Left hindlimb (tissue), 1 donor: Measurements from ENCODE around the gene HNRNPU.

ENCODE experiments used
- DNase-seq: peaks from one replicate; pipeline ENCODE4 v3.0.0-alpha.2; 2018

Gene HNRNPU

DNA sequence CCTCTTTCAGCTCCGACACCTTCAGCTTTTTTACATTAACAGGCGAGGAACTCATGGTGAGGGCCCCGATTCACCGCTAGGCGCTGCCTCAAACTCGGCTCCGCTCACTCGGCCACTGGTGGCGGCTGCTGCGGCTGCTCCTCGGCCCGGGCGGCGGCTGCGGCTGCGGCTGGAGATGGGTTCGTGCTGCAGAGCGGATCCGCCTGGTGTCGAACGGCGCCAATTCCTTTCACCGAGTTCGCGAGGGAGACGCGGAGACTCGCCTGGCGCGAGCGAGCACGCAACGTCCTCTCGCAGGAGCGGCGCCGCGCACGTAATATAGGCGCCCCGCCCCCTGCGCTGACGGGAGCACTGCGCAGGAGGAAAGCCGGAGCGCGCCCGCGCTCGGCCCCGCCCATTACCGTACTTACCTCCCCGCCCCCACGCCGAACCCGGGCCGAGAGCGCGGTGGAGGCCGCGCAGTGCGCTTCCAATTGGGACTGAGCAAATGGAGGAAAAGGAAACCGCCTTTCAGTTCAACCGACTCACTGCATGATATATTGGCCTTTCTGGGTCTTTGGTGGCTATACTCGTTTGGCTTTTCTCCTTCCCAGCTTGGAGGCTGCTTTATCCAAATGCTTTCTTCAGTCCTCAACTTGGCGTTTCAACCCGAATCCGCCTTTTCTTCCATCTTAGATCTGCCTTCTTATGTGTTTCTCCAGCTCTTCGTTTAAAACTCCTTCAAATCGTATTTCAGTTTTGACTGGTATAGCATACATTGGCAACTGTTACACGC, at the start of gene HNRNPU:
TSS of gene HNRNPU (minus strand) at position 291 of the 775 bp plus-strand sequence. CDS start at position 55, 236 bp downstream.
- DNase-seq = peak; percentile 98

DNA sequence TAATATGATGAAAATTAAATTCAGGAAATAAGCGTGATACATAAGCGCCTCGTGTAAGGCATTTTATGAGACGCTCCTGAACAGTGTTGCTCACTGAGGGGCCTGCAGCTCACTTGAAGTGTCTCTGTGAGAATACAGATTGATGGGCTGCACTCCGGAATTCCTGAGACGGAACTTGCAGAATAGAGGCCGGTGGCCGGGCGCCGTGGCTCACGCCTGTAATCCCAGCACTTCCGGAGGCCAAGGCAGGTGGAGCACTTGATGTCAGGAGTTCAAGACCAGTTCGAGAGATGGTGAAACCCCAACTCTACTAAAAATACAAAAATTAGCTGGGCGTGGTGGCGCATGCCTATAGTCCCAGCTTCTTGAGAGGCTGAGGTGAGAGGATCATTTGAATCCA, 49.5 kb upstream of the HNRNPU start:
- no peak for DNase-seq

DNA sequence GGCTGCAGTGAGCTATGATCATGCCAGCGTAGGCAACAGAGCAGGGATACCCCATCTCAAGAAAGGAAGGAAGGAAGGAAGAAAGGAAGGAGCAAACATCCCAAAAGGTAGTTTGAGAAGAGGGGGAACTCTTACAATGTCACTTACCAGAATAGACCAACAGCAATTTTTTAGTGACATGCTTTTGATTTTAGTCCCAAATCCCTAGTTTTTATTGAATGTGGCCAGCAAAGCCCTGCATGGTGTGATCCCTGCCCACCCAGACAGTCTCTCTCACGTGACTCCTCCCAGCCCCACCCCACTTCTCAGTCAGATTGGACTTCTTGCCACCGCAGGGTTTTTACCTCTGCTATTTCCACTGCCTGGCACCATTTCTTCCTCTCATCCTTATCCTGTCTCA, 39.8 kb upstream of the HNRNPU start:
- no peak for DNase-seq

DNA sequence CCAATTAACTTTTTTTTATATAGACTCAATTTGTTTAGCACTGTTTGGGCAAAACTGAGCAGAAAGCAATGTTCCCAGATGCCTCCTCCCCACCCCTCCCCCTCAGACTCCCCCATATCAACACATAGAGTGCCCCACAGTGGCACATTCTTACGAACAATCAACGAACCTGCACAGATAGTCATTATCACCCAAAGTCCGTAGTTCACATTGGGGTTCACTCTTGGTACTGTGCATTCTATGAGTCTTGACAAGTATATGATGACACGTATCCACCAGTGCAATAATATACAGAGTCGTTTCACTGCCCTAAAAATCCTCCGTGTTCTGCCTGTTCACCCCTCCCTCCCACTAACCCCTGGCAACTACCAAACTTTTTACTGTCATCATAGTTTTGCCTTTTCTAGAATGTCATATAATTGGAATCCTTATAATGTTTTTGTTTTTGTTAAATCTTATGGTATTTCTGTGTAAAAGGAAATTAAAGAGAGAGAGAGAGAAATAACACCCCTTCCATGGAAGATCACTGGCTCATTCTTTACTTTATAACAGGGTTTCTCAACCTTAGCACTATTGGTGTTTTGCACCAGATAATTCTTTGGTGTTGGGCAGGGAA, 37.2 kb upstream of the HNRNPU start:
- no peak for DNase-seq

DNA sequence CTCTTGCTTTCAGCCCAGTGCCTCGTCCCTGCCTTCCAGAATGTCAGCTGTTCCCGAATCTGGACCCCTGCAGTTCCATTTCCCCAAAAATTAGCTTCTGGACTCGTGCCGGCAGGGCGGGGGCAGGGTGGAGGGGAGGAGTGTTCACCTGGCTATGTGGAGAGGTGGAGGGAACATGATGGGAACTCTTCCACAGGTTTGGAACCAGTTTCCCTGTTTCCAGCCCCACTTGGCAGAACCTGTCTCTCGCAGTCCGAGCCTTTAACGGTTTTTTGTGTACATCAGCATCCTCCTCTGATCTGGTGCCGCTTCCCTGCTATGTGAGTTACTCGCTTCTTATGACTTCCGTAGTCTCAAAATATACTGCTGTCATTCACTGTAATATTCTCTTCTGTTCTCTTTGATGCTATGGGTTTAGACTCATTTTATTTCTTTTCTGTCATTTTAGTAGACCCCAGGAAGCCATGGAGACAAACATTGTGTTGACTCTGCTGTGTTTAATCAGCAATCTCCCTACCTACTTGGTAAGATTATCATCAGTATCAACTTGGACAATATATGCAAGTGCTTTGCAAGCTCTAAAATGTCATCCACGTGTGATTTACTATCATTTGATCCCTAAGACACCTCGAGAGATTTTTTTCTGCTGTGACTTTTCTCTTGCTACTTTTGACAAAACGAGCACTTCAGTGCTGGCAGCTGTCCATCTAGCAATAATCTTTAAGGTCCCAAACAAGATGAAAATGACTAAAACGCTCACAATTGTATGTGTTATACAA, 33.3 kb upstream of the HNRNPU start:
- DNase-seq = no peak

DNA sequence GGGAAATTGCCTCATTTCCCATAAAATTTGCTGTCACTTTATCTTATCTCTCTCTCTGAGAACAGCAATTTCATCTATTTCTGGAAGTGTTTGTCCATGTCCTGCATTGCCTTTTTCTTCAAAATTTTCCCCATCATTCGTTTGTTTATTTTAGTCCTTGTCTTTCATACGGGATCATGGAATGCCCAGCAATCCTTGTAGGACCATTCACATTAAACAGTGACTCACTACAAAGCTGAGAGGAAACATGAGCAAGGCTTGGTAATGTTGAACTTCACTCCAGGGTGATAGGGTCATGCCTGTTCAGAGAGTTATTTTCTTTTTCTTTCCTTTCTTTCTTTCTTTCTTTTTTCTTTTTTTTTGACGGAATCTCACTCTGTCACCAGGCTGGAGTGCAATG, 32.2 kb upstream of the HNRNPU start:
- no peak for DNase-seq

DNA sequence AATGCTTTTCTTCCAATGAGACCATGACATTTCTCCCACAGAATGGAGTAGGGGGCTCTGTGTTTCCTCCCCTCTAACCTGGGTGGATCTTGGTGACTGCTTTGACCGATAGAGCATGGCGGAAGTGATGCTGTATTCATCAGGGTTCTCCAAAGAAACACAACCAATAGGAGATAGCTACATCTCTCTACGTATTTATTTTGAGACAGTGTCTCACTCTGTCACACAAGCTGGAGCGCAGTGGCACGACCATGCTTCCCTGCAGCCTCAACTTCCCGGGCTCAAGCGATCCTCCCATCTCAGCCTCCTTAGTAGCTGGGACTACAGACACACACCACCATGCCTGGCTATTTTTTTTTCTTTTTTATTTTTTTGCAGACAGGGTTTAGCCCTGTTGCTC, 29.5 kb upstream of the HNRNPU start:
- no peak for DNase-seq

DNA sequence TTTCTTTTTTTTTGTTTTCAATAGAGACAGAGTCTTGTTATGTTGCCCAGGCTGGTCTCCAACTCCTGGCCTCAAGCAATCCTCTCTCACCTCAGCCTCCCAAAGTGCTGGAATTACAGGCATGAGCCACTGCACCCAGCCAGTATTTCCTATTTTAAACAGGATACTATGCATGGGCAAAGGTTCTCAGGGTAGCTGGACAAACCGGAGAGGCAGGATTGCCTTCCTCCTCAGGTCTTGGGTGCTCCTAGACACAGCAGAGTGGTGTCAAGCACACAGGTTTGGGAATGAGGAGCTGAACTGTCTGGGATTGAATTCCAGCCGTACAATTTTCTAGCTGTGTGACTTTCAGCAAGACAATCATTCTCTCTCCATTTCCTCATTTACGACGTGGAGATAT, 22.9 kb upstream of the HNRNPU start:
- DNase-seq = no peak

DNA sequence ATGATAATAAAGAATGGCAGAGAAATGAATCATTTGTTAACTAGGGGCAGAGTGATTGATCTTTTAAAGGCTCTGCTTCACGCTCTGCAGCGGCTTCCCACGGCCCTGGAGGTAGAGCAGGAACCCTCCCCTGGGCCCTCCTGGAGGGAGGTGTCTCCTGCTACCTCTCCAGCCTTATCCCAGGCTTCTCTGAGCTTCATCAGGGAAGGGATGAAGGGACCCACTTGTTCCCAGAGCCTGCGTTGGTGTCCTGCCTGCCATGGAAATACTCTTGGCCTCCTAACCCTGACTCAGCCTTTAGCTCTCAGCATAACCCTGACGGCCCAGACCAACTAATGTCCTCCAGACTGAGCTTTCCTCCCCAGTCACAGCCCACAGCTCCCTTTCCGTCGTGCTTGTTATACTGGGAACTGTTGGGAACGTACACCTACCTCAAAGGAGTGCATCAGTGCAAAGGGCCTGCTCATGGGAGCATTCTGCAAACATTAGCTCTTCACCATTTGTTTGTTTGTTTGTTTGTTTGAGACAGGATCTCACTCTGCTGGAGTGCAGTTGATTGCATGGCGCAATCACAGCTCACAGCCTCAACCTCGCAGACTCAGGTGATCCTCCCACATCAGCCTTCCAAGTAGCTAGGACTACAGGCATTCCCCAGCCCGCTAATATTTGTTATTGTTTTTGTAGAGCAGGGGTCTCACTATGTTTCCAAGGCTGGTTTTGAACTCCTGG, 17.4 kb upstream of the HNRNPU start:
- DNase-seq = no peak

DNA sequence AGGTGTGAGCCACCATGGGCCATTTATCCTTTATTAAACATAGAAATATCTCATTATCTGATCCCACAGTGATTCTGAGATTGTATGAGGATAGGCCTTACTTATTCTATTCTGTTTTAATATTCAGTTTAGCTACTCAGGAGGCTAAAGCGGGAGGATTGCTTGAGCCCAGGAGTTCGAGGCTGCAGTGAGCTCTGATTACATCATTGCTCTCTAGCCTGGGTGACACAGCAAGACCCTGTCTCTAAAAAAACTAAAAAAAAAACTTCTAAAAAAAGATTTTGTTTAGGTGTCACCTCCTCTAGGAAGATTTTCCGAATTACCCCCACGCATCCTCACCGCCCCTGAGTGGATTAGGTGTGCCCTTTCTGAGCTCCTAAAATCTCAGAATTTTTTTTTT, 14.3 kb upstream of the HNRNPU start:
- no peak for DNase-seq

DNA sequence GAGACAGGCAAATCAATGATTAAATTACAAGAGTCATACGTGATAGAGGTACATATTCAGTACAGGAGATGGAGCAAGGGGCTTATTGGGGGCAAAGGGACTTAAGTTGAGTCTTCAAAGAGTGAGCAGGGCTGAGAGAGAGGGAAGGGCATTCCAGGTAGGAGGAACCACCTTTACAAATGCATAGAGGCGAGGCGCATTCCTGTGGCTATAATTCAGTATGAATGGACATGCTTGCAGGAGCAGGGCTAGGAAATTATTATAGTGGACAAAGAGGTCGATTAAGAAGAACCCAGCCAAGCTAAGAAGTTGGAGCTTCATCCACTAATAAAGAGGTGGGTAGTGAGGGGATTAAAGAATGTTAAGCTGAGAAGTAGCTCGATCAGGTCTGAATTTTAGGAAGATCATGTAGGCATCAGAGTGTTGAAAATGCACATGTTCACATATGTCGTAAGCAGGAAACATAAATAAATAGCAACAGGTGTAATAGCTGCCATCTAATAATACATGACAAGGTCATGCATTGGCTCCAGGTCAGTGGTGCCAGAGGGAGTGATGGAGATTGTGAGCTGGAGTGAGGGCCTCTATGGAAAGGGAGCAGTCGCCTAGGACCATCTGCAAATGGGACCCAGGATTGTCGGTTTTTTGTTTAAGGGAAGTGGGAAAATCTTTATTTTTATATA, 12.0 kb upstream of the HNRNPU start:
- DNase-seq = no peak

DNA sequence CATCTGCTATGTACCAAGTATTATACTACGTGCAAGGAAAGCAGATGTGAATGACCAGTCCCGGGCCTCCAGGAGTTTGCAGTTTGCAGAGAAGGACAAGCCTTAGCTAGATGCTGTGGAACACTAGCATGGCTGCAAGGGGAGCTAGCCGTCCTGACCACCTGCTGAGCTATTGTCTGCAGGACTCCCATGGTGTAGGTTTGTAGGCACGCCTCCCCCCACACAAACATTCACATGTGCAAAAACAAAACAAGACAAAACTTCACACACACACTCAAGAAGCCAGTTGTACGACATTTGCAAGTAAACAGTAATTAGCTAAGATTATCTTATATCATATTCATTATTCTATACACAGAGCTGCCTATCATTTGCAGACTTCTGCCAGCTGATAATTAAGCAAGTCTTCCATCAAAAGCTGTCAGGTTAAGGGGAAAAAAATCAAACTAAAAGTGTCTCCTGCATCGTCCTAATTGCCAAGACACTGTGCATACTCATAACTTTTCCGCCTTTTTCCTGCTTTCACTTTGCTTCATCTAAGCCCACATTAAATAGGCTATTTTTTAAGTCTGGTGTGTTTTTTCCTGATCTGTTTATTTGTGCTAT, 10.7 kb upstream of the HNRNPU start:
- DNase-seq = no peak

DNA sequence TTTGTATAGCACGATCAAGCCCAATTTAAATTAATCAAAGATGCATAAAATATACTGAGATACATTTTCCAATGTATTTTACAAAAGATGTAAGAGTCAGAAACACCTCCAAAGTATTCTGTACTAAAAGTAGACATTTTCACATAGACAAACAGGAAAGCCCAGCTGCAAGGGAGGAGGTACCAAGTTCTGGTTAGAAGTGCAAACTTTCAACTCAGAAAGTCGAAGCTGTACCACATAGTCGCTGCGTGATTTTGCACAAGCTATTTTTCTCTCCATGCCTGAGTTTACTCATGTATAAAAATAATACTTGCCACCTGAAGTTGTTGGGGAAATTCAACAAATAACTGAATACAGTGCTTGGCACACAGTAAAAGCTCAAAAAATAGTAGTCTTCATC, 5.6 kb upstream of the HNRNPU start:
- DNase-seq = no peak

DNA sequence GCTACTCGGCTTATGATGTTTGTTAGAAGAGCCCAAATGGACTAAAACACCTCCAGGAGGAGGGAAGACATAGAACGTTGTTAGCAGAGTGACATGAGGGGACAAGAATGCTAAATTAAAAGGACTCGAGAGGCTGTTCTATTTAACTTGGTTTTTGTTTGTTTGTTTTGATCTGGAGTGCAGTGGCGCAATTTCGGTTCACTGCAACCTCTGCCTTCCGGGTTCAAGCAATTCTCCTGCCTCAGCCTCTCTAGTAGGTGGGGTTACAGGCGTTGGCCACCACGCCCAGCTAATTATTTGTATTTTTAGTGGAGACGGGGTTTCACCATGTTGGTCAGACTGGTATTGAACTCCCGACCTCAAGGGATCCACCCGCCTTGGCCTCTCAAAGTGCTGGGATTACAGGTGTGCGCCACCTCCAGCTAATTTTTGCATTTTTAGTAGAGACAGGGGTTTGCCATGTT, 5.1 kb upstream of the HNRNPU start:
- no peak for DNase-seq

DNA sequence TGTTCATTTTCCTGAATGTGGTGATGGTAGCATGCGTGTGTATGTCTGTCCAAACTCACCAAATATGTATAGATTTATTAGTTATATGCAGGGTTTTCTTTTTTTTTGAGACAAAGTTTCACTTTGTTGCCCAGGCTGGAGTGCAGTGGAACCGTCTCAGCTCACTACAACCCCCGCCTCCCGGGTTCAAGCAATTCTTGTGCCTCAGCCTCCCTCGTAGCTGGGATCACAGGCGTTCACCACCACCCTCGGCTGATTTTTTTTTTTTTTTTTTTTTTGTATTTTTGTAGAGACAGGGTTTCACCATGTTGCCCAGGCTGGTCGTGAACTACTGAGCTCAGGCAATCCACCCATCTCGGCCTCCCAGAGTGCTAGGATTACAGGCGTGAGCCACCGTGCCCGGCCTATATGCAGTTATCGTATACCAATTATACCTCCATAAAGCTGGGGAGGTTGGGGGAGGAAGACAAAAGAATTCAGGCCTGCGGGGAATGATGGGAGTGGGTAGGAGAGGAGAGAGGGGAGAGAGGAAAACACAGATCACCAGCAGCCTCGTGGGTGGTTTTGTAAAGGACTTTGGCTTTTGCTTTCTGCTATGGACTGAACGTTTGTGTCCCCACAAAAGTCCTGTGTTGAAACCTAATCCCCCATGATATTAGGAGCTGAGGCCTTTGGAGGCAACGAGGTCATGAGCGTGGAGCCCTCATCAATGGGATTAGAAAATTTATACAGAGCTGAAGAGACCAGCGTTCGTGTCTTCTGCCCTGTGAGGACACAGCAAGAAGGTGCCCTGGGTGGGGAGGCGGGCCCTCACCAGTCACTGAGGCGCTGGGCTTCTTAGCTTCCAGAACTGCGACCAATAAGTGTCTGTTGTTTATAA, 4.4 kb upstream of the HNRNPU start:
- no peak for DNase-seq

DNA sequence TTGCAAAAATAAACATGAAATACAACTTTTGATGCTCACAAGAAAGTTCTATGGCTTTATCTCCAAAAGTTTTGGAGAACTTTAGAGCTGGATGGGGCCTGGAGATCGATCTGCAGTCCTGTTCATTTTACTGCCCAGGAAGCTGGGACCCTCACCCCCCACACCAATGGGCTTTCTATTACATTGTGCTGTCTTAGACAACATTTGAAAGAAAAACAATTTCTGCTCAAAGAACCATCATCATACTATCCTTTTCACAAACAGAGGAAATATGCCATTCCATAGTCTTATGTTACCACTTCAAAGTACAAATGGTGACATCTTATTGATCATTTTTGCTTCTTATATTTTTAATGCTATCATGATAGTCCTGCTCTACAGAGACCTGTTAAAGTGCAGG, 2.0 kb upstream of the HNRNPU start:
- DNase-seq = no peak

DNA sequence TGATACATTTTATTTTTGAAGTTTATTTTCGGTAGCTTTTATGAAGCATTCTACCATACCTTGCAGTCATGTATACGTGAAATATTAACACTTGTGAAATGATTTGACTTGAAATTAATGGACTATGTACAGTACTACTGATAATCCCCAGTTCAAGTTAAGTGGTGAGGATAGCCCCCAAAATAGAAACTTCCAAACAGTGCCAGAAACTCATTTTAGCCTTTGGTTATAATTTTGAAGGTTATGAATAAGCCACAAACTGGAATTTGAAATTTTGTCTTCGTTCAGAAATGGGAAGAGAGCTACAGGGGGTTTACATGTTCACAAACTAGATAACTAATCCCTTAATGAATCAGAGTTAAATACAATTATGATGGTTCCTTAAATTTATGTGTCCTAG, 1.5 kb upstream of the HNRNPU start:
- no peak for DNase-seq

DNA sequence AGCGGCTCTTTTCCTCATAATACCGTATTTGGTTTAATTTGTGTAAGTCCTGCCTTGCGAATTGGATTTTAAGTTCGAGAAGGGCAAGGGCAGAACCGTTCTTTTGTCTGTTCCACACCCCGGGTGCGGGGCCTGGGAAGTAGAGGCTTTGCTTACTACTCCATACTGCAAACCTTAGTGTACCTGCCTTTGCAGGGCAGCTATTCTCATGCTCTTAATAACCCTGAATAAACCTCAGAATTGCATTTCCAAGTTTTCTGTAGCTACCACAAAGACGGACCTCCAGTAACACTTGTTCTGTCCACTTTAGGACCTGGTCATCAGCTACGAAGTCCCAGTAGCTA, 657 bp upstream of the HNRNPU start:
- DNase-seq = peak; percentile 67

DNA sequence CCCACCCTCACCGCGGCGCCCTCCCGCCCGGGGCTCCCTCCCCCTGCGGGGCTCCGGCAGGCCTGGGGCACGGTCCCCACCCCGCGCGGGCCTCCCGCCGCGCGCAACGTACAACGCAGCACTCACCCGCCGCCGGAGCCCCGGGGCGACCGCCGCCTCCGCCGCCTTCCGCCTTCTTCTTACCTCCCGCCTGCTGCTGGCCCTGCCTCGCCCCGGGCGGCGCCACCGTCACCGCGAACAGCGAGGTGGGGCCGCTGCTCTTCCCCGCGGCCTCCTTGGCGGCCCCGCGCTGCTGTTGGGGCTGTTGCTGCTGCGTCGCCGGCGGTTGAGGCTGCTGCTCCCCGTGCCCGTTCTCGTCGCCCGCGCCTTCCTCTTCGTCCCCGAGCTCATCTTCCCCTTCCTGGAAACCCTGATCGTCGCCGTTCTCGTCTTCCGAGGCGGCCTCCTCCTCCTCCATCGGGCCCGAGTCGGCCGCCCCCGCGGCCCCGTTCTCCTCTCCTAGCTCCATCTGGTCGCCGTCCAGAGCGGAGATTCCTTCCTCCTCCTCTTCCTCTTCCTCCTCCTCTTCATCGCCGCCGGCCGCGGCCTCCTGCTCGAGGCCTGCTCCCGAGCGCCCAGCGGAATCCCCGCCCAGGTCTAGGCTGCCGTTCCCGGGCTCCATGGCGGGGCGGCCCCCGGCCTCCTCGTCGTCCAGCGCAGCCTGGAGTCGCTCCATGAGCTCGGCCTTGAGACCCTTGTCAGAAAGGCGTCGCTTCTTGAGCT, 671 bp downstream of the HNRNPU start:
- DNase-seq = no peak
